Measurements from ENCODE around the gene EEF1AKMT2. TPM values are rescaled to one million over a fixed set of nuclear protein-coding genes. Genes with fewer than 3 reads are reported as not detected.

The EEF1AKMT2 gene
- total RNA-seq, 1 donor from 2014 or later = 18.4 TPM

DNA sequence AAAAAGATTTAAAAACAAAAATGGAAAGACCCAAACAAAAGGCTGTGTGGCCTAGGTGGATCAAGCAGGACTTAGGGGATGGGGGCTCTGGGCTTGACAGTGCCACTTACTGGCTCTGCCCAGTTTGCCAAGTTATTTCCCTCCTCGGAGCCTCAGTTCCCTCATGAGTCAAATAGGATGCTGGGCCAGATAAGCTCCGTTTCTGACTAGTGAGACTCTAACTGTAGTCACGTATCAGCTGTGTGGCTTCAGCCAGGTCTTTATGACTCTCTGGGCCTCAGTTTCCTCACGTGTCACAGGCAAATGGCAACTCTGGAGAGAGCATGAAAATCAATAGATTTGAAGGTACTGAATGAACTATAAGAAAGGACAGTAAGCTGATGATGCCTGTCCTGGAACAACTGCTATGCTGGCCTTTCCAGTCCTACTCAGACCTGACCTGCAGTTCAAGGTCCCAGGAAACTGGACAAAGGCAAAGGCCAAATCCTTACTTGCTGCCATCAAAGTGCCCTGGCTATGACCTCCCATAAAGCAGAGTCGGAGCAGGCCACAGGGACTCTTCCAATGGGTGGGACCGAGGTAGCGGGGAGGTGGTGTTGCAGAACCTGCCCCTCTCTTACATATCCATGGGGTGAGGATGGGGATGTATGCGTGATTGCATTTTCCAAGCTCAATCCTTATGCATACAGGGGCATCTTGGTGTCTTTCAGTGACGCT lies 74.5 kb downstream of the EEF1AKMT2 start:
- H3K27me3 Mint-ChIP-seq (ENCODE audit: unreplicated experiment) = peaks cover 7% of the 10 kb centered on the region
- H3K36me3 Mint-ChIP-seq (ENCODE audit: unreplicated experiment) = no peaks in the 10 kb centered on the region
- H3K4me1 Mint-ChIP-seq (ENCODE audit: low read depth, unreplicated experiment) = peaks cover 36% of the 10 kb centered on the region
- DNase-seq = no peak
- TF ChIP-seq, protein P1, sequence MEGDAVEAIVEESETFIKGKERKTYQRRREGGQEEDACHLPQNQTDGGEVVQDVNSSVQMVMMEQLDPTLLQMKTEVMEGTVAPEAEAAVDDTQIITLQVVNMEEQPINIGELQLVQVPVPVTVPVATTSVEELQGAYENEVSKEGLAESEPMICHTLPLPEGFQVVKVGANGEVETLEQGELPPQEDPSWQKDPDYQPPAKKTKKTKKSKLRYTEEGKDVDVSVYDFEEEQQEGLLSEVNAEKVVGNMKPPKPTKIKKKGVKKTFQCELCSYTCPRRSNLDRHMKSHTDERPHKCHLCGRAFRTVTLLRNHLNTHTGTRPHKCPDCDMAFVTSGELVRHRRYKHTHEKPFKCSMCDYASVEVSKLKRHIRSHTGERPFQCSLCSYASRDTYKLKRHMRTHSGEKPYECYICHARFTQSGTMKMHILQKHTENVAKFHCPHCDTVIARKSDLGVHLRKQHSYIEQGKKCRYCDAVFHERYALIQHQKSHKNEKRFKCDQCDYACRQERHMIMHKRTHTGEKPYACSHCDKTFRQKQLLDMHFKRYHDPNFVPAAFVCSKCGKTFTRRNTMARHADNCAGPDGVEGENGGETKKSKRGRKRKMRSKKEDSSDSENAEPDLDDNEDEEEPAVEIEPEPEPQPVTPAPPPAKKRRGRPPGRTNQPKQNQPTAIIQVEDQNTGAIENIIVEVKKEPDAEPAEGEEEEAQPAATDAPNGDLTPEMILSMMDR (IDR thresholded peaks at IDR 0.05; ENCODE audit: partially characterized antibody, unreplicated experiment) = no peak
- H3K9me3 Mint-ChIP-seq (ENCODE audit: unreplicated experiment) = peaks cover 2% of the 10 kb centered on the region
- H3K27ac Mint-ChIP-seq (ENCODE audit: unreplicated experiment) = no peak overlapping the region
- no peak overlapping the region for H3K4me3 Mint-ChIP-seq (ENCODE audit: unreplicated experiment)

DNA sequence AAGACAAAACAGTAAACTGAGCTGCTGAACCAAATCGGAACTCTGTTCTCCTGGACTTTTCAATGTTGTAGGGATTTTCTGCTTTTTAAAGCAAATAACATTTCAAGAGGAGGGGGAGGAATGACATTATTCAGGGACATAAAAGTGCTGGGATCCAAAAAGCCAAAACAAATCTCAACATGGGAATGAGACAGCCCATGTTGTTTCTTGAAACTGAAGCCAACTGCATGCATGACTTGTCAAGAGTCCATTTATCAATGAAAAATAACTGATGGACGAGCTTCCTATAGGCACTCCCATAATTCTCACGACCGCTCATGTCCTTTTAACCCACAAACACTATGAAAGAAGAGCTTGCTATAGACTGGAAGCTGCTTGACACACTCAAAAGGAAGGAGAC lies 75.3 kb downstream of the EEF1AKMT2 start:
- H3K4me3 Mint-ChIP-seq (ENCODE audit: unreplicated experiment) = no peak overlapping the region
- peak overlapping the region; percentile 35 for H3K27ac Mint-ChIP-seq (ENCODE audit: unreplicated experiment)
- TF ChIP-seq, protein P1 (IDR thresholded peaks at IDR 0.05; ENCODE audit: partially characterized antibody, unreplicated experiment) = no peak
- peaks cover 7% of the 10 kb centered on the region for H3K27me3 Mint-ChIP-seq (ENCODE audit: unreplicated experiment)
- no peak for DNase-seq
- H3K4me1 Mint-ChIP-seq (ENCODE audit: low read depth, unreplicated experiment) = peaks cover 34% of the 10 kb centered on the region
- H3K9me3 Mint-ChIP-seq (ENCODE audit: unreplicated experiment) = peaks cover 2% of the 10 kb centered on the region
- no peaks in the 10 kb centered on the region for H3K36me3 Mint-ChIP-seq (ENCODE audit: unreplicated experiment)

DNA sequence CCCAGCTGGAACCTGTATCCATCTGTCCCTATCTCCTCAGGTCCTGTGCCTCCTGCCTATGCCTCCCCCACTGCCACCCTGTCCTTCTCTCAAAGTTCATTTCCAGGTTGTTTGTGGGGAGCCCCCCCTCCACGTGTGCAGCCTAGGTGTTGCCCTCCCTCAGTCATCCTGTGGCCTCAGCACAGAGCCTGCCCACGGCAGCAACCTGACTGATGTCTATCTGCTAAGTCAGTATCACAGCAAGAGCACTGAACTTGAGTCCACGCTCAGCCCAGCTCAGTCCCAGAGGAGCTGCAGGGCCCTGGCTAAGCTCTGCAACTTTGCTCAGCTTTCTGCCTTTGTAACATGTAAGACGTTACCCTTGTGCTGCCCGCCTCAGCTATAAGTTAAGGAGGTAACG lies 76.2 kb downstream of the EEF1AKMT2 start:
- peaks cover 2% of the 10 kb centered on the region for H3K9me3 Mint-ChIP-seq (ENCODE audit: unreplicated experiment)
- TF ChIP-seq, protein P1 (IDR thresholded peaks at IDR 0.05; ENCODE audit: partially characterized antibody, unreplicated experiment) = no peak
- no peak overlapping the region for H3K4me3 Mint-ChIP-seq (ENCODE audit: unreplicated experiment)
- peaks cover 42% of the 10 kb centered on the region for H3K4me1 Mint-ChIP-seq (ENCODE audit: low read depth, unreplicated experiment)
- H3K27ac Mint-ChIP-seq (ENCODE audit: unreplicated experiment) = no peak overlapping the region
- DNase-seq = no peak
- H3K27me3 Mint-ChIP-seq (ENCODE audit: unreplicated experiment) = peaks cover 7% of the 10 kb centered on the region
- no peaks in the 10 kb centered on the region for H3K36me3 Mint-ChIP-seq (ENCODE audit: unreplicated experiment)

DNA sequence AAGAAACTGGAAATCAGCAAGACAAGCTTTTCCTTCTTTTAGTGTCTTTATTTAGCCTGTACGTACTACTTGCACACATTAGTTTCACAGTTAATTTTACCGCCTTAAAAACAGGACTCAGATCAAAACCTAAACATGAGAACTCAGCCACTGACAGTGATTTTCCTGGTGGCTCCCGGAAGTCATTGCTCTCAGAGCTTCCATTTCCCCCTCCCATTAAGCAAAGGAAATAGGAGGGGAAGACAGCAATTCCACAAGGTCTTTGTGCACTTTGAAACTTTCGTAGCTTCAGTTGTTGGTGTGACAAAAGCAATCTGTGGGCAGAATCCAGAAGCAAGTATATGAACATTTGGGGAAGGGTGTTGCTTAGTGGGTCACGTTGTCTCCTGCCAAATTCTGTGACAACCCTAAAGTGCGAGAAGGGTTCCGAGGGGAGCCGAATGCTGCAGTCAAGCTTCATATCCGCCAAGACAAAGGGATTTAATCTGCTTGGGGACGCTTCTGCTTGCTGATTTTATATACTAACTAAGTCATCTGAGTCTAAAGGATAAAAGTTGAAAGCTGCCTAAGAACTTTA lies 77.9 kb downstream of the EEF1AKMT2 start:
- H3K36me3 Mint-ChIP-seq (ENCODE audit: unreplicated experiment) = no peaks in the 10 kb centered on the region
- TF ChIP-seq, protein P1 (IDR thresholded peaks at IDR 0.05; ENCODE audit: partially characterized antibody, unreplicated experiment) = no peak
- H3K4me3 Mint-ChIP-seq (ENCODE audit: unreplicated experiment) = no peak overlapping the region
- DNase-seq = no peak
- peaks cover 4% of the 10 kb centered on the region for H3K27me3 Mint-ChIP-seq (ENCODE audit: unreplicated experiment)
- peaks cover 49% of the 10 kb centered on the region for H3K4me1 Mint-ChIP-seq (ENCODE audit: low read depth, unreplicated experiment)
- H3K9me3 Mint-ChIP-seq (ENCODE audit: unreplicated experiment) = peaks cover 2% of the 10 kb centered on the region
- no peak overlapping the region for H3K27ac Mint-ChIP-seq (ENCODE audit: unreplicated experiment)

DNA sequence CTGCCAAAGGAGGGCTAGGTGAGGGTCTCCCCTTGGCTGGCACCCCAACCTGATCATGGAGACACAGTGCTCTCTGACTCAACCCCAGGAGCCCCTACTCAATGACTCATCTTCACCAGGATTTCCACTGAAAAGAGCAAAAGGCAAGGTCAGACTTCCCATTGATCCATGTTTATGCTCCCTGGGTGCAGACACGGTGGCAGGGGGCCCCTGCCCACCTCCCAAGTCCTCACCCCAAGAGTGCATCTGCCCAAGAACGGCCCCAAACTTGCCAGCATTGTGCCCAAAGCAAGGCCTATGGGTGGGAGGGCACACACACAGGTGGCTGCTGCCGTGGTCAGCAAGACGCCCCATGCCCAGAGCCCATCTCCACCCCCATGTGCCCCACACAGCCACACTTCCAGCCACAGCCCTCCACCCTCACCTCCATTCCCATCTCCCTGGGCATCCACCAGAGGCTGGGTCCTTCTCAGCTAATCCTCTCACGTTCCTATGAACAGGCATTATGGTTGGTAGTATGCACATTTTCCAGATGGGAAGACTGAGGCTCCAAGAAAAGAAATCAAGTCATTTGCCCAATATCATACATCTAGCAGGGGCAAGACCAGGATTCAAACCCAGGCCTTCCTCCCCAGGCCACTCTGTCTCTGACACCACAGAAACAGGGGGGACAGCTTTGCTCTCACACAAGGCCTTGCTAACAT lies 78.8 kb downstream of the EEF1AKMT2 start:
- Mint-ChIP-seq H3K4me3 (ENCODE audit: unreplicated experiment) (no peak overlapping the region), H3K9me3 (ENCODE audit: unreplicated experiment) (peaks cover 2% of the 10 kb centered on the region), H3K4me1 (ENCODE audit: low read depth, unreplicated experiment) (peaks cover 46% of the 10 kb centered on the region), H3K27ac (ENCODE audit: unreplicated experiment) (no peak overlapping the region), H3K36me3 (ENCODE audit: unreplicated experiment) (no peaks in the 10 kb centered on the region), H3K27me3 (ENCODE audit: unreplicated experiment) (peaks cover 4% of the 10 kb centered on the region)
- no peak for DNase-seq
- TF ChIP-seq, protein P1 (IDR thresholded peaks at IDR 0.05; ENCODE audit: partially characterized antibody, unreplicated experiment) = no peak
